Osteoblast (primary cell): Measurements from ENCODE around the gene HSP90B1. TPM values are rescaled to one million over a fixed set of nuclear protein-coding genes. Genes with fewer than 3 reads are reported as not detected.

Source experiments
- DNase-seq: peaks from one replicate; pipeline ENCODE4 v3.0.0; 2011; ENCODE audit warnings: low spot score, mixed read lengths; ENCODE audit not compliant: insufficient read length; ENCODE audit errors: missing footprints
- H2AFZ ChIP-seq: 2 replicates; pipeline ENCODE4 v1.6.0; 2011; ENCODE audit warnings: mild to moderate bottlenecking, low read length
- H3K27ac ChIP-seq: 2 replicates; pipeline ENCODE4 v1.5.1; 2011; ENCODE audit warnings: mild to moderate bottlenecking, low read depth, low read length, moderate library complexity
- H3K27me3 ChIP-seq: 2 replicates; pipeline ENCODE4 v1.6.0; 2012; ENCODE audit warnings: mild to moderate bottlenecking, control low read depth, inconsistent platforms, low read length, moderate library complexity; ENCODE audit not compliant: insufficient read depth
- H3K36me3 ChIP-seq: 2 replicates; pipeline ENCODE4 v1.5.1; 2011; ENCODE audit warnings: mild to moderate bottlenecking, low read length, control low read depth, moderate library complexity; ENCODE audit not compliant: insufficient read depth
- H3K4me1 ChIP-seq: 2 replicates; pipeline ENCODE4 v1.5.1; 2011; ENCODE audit warnings: mild to moderate bottlenecking, low read length, control low read depth, moderate library complexity; ENCODE audit not compliant: insufficient read depth
- H3K4me2 ChIP-seq: 2 replicates; pipeline ENCODE4 v1.6.0; 2011; ENCODE audit warnings: mild to moderate bottlenecking, low read length; ENCODE audit not compliant: insufficient read depth
- H3K4me3 ChIP-seq: fragments of 200-600 bp; sonication (generic); 3 replicates; pipeline ENCODE4 v1.5.1; 2012; ENCODE audit warnings: mild to moderate bottlenecking, low read length, inconsistent platforms; ENCODE audit not compliant: insufficient read depth
- H3K79me2 ChIP-seq: 2 replicates; pipeline ENCODE4 v1.6.0; 2012; ENCODE audit warnings: mild to moderate bottlenecking, low read length, control low read depth, inconsistent platforms; ENCODE audit not compliant: insufficient read depth
- H3K9me3 ChIP-seq: 2 replicates; pipeline ENCODE4 v1.5.1; 2011; ENCODE audit warnings: low read depth, low read length, control low read depth
- H4K20me1 ChIP-seq: 2 replicates; pipeline ENCODE4 v1.6.0; 2012; ENCODE audit warnings: mild to moderate bottlenecking, low read length, control low read depth; ENCODE audit not compliant: insufficient read depth
- total RNA-seq: library from RNA; depleted of rRNA; stranded (reverse); fragments of >200 nt; gene quantifications from 2 replicates; pipeline ENCODE4 v1.2.3, GENCODE V29; 2012
- TF ChIP-seq, protein P1 (sequence below): IDR thresholded peaks from 2 replicates; pipeline ENCODE4 v1.5.1; 2011; ENCODE audit warnings: mild to moderate bottlenecking, low read depth, low read length, moderate library complexity; ENCODE audit errors: extremely low read depth

Gene HSP90B1
- total RNA-seq, 1 donor, result 430 TPM

DNA sequence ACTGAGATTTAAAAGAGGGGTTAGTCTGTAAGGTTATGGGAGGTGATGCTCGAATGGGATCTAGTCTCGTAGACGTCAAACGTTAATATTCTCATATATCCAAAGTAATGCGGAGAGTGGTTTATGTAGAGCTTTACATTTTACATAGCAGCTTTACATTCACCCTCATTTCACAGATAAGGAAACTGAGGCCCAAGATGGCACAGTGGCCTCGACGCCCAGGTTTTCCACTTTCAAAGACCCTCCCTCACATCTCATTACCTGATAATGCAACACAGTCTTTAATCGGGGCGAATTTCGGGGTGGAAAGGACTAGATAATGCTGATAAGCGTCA lies 35.0 kb downstream of the HSP90B1 start:
- H3K4me2 ChIP-seq, result peak overlapping the region; percentile 90
- H3K4me1 ChIP-seq, result peaks cover 34% of the 10 kb centered on the region
- peaks cover 12% of the 10 kb centered on the region for H4K20me1 ChIP-seq
- no peak for DNase-seq
- peak overlapping the region; percentile 79 for H2AFZ ChIP-seq
- H3K27ac ChIP-seq, result peak overlapping the region; percentile 93
- no peaks in the 10 kb centered on the region for H3K27me3 ChIP-seq
- TF ChIP-seq, protein P1, sequence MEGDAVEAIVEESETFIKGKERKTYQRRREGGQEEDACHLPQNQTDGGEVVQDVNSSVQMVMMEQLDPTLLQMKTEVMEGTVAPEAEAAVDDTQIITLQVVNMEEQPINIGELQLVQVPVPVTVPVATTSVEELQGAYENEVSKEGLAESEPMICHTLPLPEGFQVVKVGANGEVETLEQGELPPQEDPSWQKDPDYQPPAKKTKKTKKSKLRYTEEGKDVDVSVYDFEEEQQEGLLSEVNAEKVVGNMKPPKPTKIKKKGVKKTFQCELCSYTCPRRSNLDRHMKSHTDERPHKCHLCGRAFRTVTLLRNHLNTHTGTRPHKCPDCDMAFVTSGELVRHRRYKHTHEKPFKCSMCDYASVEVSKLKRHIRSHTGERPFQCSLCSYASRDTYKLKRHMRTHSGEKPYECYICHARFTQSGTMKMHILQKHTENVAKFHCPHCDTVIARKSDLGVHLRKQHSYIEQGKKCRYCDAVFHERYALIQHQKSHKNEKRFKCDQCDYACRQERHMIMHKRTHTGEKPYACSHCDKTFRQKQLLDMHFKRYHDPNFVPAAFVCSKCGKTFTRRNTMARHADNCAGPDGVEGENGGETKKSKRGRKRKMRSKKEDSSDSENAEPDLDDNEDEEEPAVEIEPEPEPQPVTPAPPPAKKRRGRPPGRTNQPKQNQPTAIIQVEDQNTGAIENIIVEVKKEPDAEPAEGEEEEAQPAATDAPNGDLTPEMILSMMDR, result no peak
- peaks cover 11% of the 10 kb centered on the region for H3K36me3 ChIP-seq
- peak overlapping the region; percentile 80 for H3K4me3 ChIP-seq
- H3K79me2 ChIP-seq, result peaks cover 65% of the 10 kb centered on the region
- no peaks in the 10 kb centered on the region for H3K9me3 ChIP-seq

DNA sequence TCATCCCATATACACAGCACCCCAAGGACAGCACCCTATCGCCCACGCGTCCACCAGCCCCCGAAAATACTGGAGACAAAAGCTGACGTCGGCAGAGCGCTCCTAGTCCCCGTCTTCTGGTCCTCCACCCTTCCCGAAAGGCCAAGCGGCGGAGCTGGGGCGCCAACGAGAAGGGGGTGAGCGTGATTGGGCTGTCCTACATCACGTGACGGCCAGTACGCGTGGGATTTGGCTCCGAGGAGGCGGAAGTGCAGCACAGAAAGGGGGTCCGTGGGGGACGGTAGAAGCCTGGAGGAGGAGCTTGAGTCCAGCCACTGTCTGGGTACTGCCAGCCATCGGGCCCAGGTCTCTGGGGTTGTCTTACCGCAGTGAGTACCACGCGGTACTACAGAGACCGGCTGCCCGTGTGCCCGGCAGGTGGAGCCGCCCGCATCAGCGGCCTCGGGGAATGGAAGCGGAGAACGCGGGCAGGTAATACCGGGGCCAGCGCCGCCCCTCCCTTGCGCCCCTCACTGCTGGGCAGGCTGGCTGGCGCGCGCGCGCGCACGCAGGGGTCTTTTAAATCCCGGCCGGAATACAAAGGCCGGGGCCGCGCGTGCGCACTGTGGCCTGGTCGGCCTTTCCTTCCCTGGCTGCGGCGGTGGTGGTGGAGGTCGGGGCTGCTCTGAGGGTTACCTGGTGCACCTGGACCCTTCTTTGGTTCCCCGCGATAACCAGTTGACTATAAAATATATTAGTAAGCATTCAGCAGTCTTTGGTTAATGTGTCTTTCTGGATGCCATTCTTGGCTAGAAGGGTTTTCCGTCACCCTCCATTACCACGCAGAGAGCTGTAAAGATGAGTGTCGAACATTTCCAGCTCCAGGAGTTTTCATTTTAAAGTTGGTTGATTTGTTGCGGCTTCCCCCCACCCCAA lies 35.6 kb downstream of the HSP90B1 start, which contains the start of gene TDG:
Gene TDG, plus strand, starts transcription at position 283 of the 915 bp plus-strand sequence. Its CDS starts 166 bp downstream, at position 449.
- peaks cover 11% of the 10 kb centered on the region for H3K36me3 ChIP-seq
- peak; percentile 97 for DNase-seq
- H3K9me3 ChIP-seq, result no peaks in the 10 kb centered on the region
- TF ChIP-seq, protein P1, result peak; percentile 9
- H3K27ac ChIP-seq, result peak within 1 kb of the TSS; percentile 93
- H4K20me1 ChIP-seq, result peaks cover 13% of the 10 kb centered on the region
- peak within 1 kb of the TSS; percentile 90 for H3K4me2 ChIP-seq
- H3K4me1 ChIP-seq, result peaks cover 34% of the 10 kb centered on the region
- peak within 1 kb of the TSS; percentile 81 for H2AFZ ChIP-seq
- peaks cover 71% of the 10 kb centered on the region for H3K79me2 ChIP-seq
- H3K4me3 ChIP-seq, result peak within 1 kb of the TSS; percentile 80
- no peaks in the 10 kb centered on the region for H3K27me3 ChIP-seq

DNA sequence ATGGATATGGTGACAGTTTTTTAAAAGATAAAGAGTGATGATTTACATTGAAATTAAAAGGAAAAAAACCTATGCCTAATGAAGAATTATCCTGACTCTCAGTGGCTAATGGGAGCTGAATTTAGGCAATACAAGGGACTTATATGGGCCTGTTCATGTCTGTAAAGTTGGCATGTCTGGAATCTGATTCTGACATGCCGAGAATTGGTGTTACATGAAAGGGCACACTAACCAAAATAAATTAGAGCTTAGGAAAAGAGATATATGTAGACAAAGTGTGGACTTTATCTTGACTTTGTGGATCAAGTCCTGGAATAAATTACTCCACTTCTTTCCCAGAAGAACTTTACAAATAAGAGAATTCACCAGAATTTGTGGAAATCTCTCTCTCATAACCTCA lies 36.5 kb downstream of the HSP90B1 start:
- H3K4me1 ChIP-seq, result peaks cover 34% of the 10 kb centered on the region
- TF ChIP-seq, protein P1, result no peak
- H2AFZ ChIP-seq, result no peak overlapping the region
- peak overlapping the region; percentile 90 for H3K4me2 ChIP-seq
- H3K9me3 ChIP-seq, result no peaks in the 10 kb centered on the region
- peak; percentile 66 for DNase-seq
- H4K20me1 ChIP-seq, result peaks cover 20% of the 10 kb centered on the region
- peaks cover 80% of the 10 kb centered on the region for H3K79me2 ChIP-seq
- peaks cover 12% of the 10 kb centered on the region for H3K36me3 ChIP-seq
- peak overlapping the region; percentile 80 for H3K4me3 ChIP-seq
- H3K27ac ChIP-seq, result peak overlapping the region; percentile 93
- H3K27me3 ChIP-seq, result no peaks in the 10 kb centered on the region

DNA sequence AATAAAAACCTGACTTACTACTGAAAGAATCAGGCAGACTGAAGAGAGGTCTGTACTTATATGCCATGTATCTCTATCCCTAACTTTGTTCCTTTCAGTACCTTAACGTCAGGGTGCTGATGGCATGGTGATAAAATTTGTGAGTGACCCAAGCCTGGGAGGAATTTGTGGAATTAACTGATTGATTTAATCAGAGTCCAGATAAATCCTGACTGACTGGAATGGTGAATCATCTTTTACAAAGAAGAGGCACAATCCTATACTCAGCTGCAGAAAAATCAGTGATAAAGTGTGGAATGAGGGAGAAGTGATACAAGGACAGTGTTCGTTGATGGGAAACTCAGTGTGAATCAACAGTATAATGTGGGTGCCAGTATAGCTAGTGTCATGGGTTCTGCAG lies 39.2 kb downstream of the HSP90B1 start:
- peak overlapping the region; percentile 84 for H3K27ac ChIP-seq
- H3K4me3 ChIP-seq, result peak overlapping the region; percentile 17

More for the DNA sequence above, 39.2 kb downstream of the HSP90B1 start:
- Histone ChIP-seq H2AFZ (no peak overlapping the region), H4K20me1 (peaks cover 28% of the 10 kb centered on the region), H3K4me1 (peaks cover 25% of the 10 kb centered on the region), H3K36me3 (peaks cover 27% of the 10 kb centered on the region), H3K27me3 (no peaks in the 10 kb centered on the region), H3K79me2 (peaks cover 97% of the 10 kb centered on the region), H3K9me3 (no peaks in the 10 kb centered on the region), H3K4me2 (peak overlapping the region; percentile 60)
- peak; percentile 79 for DNase-seq
- TF ChIP-seq, protein P1, result no peak
